NCI-H524 (cell line): Measurements from ENCODE around the gene MRPS18C.
"Not testable (repeated sequence)": the region's sequence is repeated elsewhere in the genome, so short reads cannot be mapped to it uniquely, and the experiment has no call there.

Experiments used
- DNase-seq, 2 experiments: peaks; one replicate each; lab custom pipeline; 2025; lab: John Stamatoyannopoulos, UW

MRPS18C gene

GRCh38 chr4:83498187-83498586 lies 42.3 kb downstream of the MRPS18C start:
- no peak for DNase-seq

DNA sequence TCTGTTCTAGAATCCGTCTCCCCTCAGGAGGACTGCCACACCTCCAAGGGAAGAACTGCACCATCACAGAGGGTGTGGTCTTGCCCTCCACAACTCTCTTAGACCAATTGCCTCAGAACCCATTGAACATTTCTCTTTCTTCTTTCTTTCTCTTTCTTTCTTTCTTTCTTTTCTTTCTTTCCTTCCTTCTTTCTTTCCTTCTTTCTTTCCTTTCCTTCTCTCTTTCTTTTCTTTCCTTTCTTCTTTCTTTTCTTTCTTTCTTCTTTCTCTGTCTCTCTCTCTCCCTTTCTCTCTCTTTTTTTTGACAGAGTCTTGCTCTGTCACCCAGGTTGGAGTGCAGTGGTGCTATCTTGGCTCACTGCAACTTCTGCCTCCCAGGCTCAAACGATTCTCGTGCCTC lies 45.8 kb downstream of the MRPS18C start:
- not testable (repeated sequence) for DNase-seq

GRCh38 chr4:83503974-83504373 lies 48.1 kb downstream of the MRPS18C start:
- no peak for DNase-seq

DNA sequence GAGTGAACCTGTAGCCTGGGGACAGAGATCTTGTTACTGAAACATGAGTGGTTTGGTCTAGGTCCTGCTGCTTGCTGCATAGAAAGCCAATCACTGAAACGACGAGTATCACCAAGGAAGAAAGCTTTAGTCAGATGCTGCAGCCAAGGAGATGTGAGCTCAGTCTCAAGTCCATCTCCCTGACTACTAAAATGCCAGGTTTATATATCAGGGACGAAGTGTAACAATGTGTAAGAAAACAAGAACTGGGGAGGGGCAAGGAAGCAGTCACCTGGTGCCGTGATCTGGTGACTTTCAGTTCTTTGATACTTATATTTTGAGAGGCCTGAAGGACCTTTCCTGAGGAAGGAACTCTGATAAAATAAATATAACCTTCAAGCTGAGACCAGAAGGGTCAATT lies 48.6 kb downstream of the MRPS18C start:
- DNase-seq = no peak

DNA sequence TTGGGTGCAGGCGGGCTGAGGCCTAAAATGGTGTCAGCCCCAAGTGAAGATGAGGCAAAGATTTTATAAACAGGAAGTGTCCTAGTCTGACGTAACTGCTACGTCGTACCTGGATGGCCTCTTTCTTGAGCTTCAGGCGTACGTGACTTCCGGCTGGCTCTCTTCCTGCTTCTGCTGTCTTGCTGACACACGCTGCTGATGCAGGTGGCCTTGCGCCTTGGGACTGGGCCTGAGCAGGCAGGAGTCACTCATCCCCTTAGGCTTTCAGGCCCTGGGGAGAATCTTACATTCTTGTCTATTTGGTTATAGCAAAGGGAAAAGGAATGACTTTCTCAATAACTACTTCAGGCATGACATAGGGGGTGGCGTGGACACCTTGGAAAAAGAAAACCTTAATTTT lies 49.1 kb downstream of the MRPS18C start:
- DNase-seq = no peak

DNA sequence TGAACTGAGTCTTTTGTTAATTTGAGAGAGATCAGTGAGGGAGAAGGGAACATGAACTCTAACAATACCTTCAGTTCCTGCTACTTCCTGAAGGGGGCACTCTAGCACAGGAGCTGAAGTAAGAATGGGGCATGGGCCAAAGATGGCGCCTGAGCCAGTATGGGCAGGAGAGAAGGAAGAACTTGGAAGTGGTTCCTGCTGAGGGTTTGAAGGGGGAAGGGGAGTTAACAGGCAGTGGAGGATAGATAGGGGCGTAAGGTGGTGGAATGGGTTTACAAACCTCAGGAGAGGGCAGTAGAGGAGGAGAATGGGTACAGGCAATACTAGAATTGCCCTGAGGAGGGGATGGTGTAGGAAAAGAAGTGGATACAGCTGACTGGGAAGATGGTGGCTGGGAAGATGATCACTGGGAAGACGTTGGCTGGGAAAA lies 53.3 kb downstream of the MRPS18C start:
- DNase-seq = peak in 1 of 2 experiments; percentile 22

DNA sequence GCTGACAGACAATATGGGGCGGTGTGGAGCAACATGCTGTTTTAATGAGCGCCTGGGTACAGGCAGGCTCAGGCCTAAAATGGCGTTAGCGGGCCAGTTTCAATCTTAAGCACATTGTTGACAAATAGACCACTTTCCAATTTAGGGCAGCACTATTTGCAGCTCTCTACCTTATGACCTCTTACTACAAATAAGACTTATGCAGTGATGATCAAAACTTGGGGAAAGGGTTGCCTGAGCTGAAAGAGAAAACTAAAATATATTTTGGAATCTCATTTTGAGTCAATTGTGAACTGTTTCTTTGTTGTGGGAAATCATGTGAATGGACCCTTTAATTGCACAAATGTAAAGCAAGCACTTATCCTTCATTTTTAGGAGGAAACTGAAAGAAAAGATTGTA lies 54.6 kb downstream of the MRPS18C start:
- no peak for DNase-seq
